ENCODE measurements around the gene TDG. TPM values are rescaled to one million over a fixed set of nuclear protein-coding genes. Genes with fewer than 3 reads are reported as not detected.
"Not testable (repeated sequence)": the region's sequence is repeated elsewhere in the genome, so short reads cannot be mapped to it uniquely, and the experiment has no call there.

The TDG gene
- total RNA-seq, 2 donors from 2014 or later: 11.6 to 12.1 TPM

GRCh38 chr12:104011253-104011652 lies 45.6 kb downstream of the TDG start:
- no peak for TF ChIP-seq CTCF (IDR thresholded peaks at IDR 0.05)
- TF ChIP-seq POLR2AphosphoS5 (IDR thresholded peaks at IDR 0.05): no peak
- TF ChIP-seq POLR2A (IDR thresholded peaks at IDR 0.05): no peak
- intact Hi-C loops (cut with DNase I): no loop called here
- no peaks in the 10 kb centered on the region for H3K36me3 ChIP-seq
- no peaks in the 10 kb centered on the region for H3K27me3 ChIP-seq (replicated peaks; ENCODE audit: insufficient read depth)
- H3K4me3 ChIP-seq: no peak overlapping the region
- H3K9me3 ChIP-seq: no peaks in the 10 kb centered on the region
- H3K4me1 ChIP-seq (replicated peaks): no peaks in the 10 kb centered on the region
- DNase-seq (ENCODE audit: low spot score): no peak
- H3K27ac ChIP-seq: no peak overlapping the region
- 75% methylated on average over 6 of the region's 6 CpGs for WGBS

GRCh38 chr12:104012331-104012730 lies 46.7 kb downstream of the TDG start:
- DNase-seq (ENCODE audit: low spot score): no peak
- Histone ChIP-seq H3K27ac (no peak overlapping the region), H3K36me3 (no peaks in the 10 kb centered on the region), H3K4me1 (replicated peaks) (no peaks in the 10 kb centered on the region), H3K9me3 (no peaks in the 10 kb centered on the region), H3K27me3 (replicated peaks; ENCODE audit: insufficient read depth) (no peaks in the 10 kb centered on the region), H3K4me3 (no peak overlapping the region)
- intact Hi-C loops (cut with DNase I): no loop called here
- WGBS: 68% methylated on average over 4 of the region's 4 CpGs
- TF ChIP-seq POLR2A (IDR thresholded peaks at IDR 0.05): no peak
- no peak for TF ChIP-seq POLR2AphosphoS5 (IDR thresholded peaks at IDR 0.05)
- TF ChIP-seq CTCF (IDR thresholded peaks at IDR 0.05): no peak

GRCh38 chr12:104021862-104022261 lies 56.2 kb downstream of the TDG start:
- H3K27me3 ChIP-seq (replicated peaks; ENCODE audit: insufficient read depth); DNase-seq (ENCODE audit: low spot score); H3K27ac ChIP-seq; H3K4me1 ChIP-seq (replicated peaks); intact Hi-C loops (cut with DNase I); H3K36me3 ChIP-seq; H3K4me3 ChIP-seq; H3K9me3 ChIP-seq: not testable (repeated sequence)
- WGBS: 90% methylated on average over 1 of the region's 1 CpG

- TF ChIP-seq POLR2AphosphoS5 (IDR thresholded peaks at IDR 0.05) (no peak), POLR2A (IDR thresholded peaks at IDR 0.05) (no peak), CTCF (IDR thresholded peaks at IDR 0.05) (no peak)
- Histone ChIP-seq H3K4me3 (no peak overlapping the region), H3K9me3 (no peaks in the 10 kb centered on the region), H3K27ac (no peak overlapping the region), H3K36me3 (no peaks in the 10 kb centered on the region), H3K4me1 (replicated peaks) (no peaks in the 10 kb centered on the region), H3K27me3 (replicated peaks; ENCODE audit: insufficient read depth) (no peaks in the 10 kb centered on the region)
- DNase-seq (ENCODE audit: low spot score): no peak
- 33% methylated on average over 3 of the region's 3 CpGs for WGBS
- intact Hi-C loops (cut with DNase I): no loop called here
Observed at GRCh38 chr12:104022786-104023185, 57.1 kb downstream of the TDG start.

- WGBS: 97% methylated on average over 2 of the region's 2 CpGs
- DNase-seq (ENCODE audit: low spot score): no peak
- TF ChIP-seq CTCF (IDR thresholded peaks at IDR 0.05) (no peak), POLR2A (IDR thresholded peaks at IDR 0.05) (no peak)
Observed at GRCh38 chr12:104023710-104024109, 58.0 kb downstream of the TDG start.

More at GRCh38 chr12:104023710-104024109, 58.0 kb downstream of the TDG start:
- intact Hi-C loops (cut with DNase I): no loop called here
- Histone ChIP-seq H3K4me1 (replicated peaks) (no peaks in the 10 kb centered on the region), H3K27ac (no peak overlapping the region), H3K4me3 (no peak overlapping the region), H3K27me3 (replicated peaks; ENCODE audit: insufficient read depth) (no peaks in the 10 kb centered on the region), H3K36me3 (no peaks in the 10 kb centered on the region), H3K9me3 (no peaks in the 10 kb centered on the region)

All from prostate gland (tissue), 2 donors.